DMS114 treated with DMSO at 0.1 percent for 48 hours (cell line): ENCODE data around the gene PPP3R2.

Experiments used
- DNase-seq: peaks from one replicate; lab custom pipeline; 2025; ENCODE audit not compliant: unreplicated experiment; lab: John Stamatoyannopoulos, UW

The PPP3R2 gene, protein sequence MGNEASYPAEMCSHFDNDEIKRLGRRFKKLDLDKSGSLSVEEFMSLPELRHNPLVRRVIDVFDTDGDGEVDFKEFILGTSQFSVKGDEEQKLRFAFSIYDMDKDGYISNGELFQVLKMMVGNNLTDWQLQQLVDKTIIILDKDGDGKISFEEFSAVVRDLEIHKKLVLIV

DNA sequence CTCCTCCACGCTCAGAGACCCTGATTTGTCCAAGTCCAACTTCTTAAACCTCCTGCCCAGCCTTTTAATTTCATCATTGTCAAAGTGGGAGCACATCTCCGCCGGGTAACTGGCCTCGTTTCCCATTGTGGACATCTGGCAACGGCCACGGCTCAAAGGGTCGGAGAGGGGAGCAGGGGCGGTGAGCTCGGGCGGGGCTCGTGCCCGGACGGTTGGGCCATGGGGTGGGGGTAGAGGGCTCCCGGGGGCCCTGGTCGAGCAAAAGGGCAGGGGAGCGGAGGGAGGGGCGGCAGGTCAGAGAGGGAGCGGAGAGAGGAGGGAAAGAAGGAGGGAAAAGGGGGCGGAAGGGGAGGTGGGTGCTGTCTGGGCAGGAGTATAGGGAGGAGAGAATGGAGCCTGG, at the start of gene PPP3R2:
Gene PPP3R2, minus strand, starts transcription at position 174 of the 400 bp plus-strand sequence. Its CDS starts 48 bp downstream, at position 126.
- DNase-seq, result no peak

- no peak for DNase-seq
These were observed 45.3 kb upstream of the PPP3R2 start for GRCh38 chr9:101639785-101640665.

GRCh38 chr9:101639311-101639710, 44.5 kb upstream of the PPP3R2 start:
- no peak for DNase-seq

GRCh38 chr9:101636247-101636646, 41.5 kb upstream of the PPP3R2 start:
- no peak for DNase-seq

DNA sequence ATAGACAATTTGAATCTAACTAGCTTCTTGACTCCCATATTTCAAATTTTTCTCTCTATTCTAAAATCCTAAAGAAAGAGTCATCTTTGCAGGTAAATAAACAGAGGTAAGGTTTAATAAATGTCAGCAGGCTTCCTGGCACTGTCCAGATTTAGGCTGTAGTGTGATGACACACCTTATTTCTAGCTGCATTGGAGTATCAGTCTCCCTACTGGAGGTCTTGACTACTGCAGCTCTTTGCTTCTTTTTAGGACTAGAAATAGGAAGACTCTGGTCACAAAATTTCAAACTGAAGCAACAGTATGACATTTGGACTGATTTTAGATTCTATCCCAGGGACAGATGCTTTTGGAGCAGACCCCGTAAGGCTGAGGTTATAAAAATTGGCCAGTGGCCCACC, 40.7 kb upstream of the PPP3R2 start:
- DNase-seq, result no peak

GRCh38 chr9:101634741-101635409, 40.1 kb upstream of the PPP3R2 start:
- no peak for DNase-seq

GRCh38 chr9:101632611-101633010, 37.8 kb upstream of the PPP3R2 start:
- DNase-seq, result no peak

DNA sequence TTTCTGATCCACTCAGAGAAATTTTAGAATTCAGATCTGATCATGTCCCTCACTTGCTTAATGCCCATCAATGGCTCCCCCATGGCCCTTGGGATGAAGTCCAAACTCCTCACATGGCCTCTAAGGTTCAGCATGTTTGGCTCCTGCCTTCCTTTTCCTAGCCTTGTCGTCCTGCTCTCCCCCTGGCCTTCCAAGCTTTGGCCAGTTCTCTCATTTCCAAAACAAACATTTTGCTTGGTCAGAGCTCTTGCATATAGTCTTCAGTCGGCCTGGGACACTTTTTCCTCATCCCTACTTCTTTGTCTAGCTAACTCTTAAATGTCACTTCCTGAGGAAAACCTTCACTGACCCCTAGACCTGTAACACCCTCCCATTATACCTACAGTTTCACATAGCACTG, 37.1 kb upstream of the PPP3R2 start:
- DNase-seq, result no peak

GRCh38 chr9:101629636-101630035, 34.9 kb upstream of the PPP3R2 start:
- no peak for DNase-seq

DNA sequence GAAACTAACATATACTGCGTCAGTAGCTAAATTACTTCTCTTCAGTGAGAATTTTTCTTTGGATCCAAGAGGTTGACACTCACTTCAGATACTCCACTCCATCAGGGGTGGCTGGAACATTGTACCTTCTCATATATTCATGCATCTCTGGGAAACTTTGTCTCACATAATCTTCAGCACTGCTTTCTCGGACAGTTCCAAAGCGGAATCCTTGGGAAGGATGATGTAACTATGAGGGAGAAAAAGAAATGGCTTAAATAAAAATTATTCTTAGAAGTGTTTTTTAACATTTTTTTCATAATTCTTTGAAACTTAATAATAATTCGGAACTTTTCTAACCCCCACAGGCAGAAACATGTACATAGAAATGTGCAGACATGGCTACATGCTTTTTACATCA, 33.4 kb upstream of the PPP3R2 start:
- no peak for DNase-seq

- no peak for DNase-seq
These were observed 31.5 kb upstream of the PPP3R2 start for GRCh38 chr9:101626295-101626694.

DNA sequence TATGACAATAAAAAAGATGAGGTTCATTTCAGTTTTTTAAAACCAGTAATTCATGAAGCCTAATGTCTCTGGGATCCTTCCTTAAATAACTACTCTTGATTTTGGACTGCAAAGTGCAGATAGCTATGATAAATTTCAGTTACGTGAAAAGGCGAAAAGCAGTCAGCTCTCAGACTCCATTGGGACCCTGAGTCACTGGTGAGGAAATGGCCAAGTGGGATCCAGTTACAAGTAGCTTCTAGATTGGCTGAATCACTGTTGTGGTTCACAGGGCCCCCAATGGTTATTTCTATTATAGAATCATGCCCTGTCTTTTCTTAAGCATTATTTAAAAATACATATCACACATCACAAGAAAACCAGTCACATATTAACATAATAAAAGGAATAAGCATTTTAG, 31.1 kb upstream of the PPP3R2 start:
- DNase-seq, result no peak

- DNase-seq, result no peak
These were observed 25.7 kb upstream of the PPP3R2 start for GRCh38 chr9:101620452-101620851.

DNA sequence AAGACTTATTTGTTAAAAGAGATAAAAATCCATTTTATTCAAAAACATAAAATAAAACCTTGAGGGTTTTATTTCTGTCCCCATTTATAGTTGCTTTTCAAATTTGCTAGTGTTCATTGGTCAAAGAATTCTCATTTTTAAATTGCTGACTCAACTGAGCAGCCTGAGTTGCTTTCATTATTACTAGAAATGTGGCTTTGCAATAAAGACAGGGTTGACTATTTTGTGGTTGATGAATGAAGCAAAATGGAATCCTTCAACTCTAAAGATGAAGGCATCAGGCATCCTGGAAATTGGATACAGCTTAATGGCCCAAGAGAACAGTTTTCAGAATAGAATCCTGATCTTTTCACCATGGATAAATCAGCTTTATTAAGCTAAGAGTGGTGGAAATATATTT, 23.9 kb upstream of the PPP3R2 start:
- DNase-seq, result no peak

GRCh38 chr9:101605547-101605946, 10.8 kb upstream of the PPP3R2 start:
- no peak for DNase-seq

GRCh38 chr9:101604296-101604695, 9.5 kb upstream of the PPP3R2 start:
- no peak for DNase-seq

DNA sequence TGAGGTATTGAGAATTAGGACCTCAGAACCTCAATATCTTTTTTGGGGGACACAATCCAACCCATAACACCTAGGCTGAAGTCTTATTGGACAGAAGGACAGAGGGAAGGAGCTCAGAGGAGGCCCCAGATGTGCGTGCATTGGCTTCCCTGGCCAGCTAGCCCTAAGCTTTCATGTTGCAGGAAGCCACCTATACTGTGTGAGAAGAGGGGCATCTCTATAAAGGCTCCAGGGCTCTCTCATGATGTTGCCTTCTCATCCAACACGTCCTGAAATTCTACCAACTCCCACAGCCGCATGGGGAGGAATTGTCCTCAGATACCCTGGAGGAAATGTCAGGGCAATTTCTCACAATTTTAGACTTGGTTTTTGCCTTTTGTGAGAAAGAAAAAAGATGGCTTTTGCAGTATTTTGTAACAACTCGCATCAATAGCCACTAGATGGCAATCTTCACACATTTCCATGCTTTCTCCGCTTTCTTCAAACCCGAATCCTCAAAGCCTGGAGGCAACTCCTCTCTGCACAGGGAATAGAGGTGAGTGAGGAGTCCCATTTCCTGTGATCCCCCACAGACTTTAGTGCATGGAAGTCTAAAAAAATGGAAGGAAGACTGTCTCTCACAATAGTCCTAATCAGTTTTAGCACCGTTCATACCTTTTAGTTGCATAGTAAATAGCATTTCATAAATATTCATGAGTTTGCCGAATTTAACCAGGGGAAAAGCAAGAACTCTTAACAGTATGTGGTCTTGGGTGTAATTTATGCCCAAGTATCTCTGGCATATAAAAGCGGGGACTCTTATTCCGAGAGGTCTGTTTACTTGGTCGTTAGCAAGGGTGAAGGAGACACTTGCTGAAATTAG, 7.4 kb upstream of the PPP3R2 start:
- DNase-seq, result peak; percentile 32

- DNase-seq, result no peak
These were observed 1.4 kb downstream of the PPP3R2 start for GRCh38 chr9:101593345-101593744.

DNA sequence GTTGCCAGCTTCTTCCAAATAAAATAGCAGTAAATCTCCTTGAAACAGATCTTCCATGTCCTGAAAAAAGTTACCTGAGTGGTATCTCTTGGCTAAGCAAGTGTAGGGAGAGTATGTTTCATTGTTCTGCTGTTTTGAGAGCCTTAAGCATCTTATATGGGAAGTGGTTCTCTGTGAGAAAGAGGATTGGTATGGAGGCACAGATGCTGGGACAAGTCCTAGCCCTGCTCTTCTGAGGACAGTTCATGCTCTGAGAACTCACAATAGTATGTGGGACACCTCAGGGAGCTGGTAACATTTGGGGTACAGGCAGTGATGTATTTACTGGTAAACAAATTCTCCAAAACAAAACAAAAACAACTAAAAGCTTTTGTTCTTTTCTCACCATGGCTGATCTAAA, 2.0 kb downstream of the PPP3R2 start:
- no peak for DNase-seq

DNA sequence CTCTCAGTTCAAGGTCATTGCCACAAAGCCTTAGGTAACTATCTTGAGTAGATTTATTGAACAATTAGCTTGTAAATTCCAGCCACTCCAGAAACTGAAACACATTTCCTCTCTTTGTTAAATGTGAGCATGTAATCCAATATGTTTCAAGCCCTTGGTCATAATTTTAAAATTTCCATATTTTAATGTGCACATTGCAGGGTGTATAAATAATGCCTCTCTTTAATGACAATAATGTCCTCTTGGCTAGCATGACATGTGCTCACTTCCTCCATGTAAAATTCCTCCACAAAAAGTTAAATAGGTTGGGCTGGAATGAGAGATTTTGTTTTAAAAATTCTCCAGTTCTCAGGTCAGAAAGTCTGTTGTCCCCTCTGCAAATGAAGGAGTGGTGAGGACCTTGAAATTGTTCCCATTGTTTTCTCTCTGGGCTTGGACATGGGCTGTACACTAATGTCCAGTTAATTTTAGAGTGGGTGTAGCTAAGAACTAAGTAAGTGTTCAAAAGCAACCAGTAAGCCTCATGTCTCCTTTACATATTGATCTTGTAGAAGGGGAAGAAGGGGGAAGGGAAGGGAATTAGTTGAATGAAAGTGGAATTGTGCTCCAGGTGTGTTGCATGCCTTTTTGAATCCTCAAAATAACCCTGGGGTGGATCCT, 2.9 kb downstream of the PPP3R2 start:
- DNase-seq, result no peak

GRCh38 chr9:101590901-101591300, 3.9 kb downstream of the PPP3R2 start:
- no peak for DNase-seq
